Measurements from ENCODE around the gene PHIP.
A peak's percentile ranks its signal among the peaks of the same experiment; 100 is the strongest.
"Not testable (repeated sequence)": the region's sequence is repeated elsewhere in the genome, so short reads cannot be mapped to it uniquely, and the experiment has no call there.

The PHIP gene
- 100 to 287 (median 210) reads per million in 3 experiments for total RNA-seq

DNA sequence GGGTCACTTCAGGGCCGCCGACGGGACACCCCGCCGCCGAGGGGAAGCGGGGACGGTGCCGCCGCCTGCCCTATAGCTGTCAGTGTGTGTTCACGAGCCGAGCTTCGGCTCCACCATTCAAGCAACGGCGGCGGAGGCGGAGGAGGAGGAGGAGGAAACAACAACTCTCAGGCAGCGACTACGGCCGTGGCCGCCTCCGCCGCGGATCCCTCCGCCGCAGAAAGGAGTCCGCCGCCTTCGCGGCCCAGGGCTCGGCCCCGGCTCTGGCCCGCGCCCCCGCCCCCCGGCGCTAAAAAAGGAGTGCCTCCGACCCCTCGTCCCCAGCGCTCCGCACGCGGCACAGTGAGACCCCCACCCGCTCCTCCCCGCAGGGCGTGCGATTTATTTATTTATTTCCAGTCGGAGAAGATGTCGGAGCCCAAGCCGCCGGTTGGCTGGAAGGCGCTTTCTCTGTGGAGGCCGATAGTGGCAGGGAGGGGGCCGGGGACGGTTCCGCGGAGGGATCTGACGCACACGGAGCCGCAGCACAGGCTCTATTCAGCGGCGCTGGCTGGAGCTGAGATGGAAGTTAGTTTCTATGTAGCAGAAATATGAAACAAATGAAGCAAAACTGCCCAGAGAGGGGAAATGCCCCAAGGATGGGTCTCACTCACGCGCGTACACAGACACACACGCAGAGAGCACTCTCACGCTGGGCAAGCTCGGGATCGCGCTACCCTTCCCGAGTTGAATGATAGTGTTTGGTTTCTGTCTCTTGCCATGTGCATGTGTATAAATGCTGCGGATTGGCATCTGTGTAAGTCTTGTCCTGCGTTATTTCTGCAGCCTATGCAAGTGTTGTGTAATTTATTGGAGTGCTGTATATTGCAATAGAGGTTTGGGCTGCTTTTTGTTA is at the start of gene PHIP:
Gene PHIP (minus strand): TSS at position 180 of the 895 bp plus-strand sequence. CDS start 186 bp downstream, outside the sequence.
- peak; percentile 93 for DNase-seq

DNA sequence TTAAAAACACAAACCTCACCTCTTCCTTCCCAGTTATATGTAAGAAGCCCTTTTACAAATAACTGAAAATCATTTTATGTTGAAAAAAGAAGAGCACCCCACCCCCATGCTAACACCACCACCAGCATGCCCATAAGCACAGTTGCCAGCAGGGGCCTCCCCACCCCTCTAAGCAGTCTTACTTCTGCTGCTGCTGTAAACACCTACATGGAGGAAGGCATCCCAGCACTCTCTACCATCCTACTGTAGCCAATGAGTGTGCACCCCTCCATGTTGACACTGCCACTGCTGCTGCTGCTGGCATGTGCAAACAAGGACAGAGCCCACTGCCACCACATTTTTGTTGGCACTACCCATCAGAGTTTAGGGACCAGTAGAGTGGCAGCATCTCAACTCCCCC is 49.6 kb upstream of the PHIP start:
- no peak for DNase-seq

DNA sequence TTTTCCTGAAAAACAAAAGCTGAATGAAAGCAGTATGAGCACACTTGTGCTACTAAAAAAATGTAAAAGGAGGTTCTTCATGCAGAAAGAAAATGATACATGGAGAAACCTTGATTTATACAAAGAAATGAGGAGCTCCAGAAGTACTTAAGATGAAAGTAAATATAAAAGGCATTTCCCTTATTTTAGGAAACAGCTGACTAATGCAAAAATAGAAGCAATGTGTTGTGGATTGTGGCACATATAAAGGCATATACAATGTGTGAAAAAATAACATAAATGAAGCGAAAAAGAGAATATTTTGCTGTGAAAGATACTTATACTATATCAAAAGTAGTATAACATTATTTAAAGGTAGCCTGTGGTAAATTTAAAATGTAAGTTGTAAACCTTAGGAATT is 41.2 kb upstream of the PHIP start:
- no peak for DNase-seq

DNA sequence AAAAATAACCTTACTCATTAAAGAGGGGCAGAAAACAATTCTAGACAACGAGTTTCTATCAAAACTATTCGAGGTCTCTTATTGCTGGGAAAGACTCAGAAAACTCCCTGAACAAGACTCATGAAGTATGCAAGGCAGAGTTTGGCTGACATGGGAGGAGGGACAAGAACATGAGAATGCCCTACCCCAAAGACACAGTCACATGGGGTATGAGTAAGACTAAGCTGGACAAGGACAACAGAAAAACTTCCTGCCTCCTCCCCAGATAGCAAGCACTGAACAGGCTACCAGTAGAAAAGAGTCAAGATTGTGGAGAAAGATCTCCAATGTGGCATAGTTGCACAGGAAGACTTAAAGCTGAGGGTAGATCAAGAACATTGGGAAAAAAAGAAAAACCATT is 39.7 kb upstream of the PHIP start:
- no peak for DNase-seq

DNA sequence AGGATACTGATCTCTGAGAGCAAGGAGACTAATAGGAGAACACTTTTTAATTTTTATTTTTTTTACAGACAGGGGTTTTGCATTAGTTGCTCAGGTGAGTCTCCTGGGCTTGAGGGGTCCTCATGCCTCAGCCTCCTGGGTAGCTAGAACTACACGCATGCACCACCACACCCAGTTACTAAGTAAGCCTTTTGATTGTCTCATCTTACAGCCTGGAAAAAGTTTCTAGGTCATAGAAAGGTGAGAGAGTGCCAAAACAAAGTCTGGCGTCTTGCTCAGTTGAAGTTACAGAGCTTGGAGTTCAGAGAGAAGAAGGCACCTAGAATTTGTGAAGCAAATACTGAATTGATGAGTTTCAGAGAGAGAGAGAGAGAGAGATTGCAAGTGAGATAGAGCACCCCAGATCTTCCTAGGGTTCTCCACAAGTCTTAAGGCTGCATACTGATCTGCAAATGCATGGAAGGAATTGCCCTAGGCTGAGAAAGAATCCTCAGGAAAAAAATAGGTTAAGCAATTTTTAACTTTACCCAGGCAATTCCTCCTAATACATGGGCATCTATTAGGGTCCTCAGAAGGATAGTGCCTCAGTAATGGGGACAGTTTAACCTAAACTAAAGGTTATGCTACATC is 37.6 kb upstream of the PHIP start:
- no peak for DNase-seq

DNA sequence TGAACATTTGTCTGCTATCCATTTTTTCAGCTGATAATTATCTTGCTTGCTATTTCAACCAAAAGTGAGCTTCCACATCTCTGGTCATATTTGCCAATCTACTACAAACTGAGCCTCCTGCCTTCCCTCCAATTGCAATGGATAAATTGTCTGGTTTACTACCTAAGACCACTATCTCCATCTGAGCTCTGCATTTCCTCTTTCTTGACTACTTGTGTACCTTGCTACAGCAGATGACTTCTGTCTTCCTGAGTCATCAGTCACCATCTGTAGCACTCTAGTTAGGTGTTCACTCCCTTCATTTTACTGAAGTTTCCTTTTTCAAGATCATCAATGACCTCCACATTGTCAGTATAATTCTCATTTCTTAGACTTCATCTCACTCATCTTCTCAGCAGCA is 33.5 kb upstream of the PHIP start:
- DNase-seq, result no peak

DNA sequence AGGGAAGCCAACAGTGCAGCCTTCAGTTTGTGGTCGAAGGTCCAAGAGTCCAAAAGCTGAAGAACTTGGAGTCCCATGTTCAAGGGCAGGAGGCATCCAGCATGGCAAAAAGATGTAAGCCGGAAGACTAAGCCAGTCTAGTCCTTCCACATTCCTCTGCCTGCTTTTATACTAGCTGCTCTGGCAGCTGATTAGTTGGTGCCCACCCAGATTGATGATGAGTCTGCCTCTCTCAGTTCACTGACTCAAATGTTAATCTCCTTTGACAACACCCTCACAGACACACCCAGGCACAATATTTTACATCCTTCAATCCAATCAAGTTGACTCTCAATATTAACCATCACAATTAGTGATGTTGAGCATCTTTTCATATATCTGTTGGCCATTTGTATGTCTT is 23.1 kb upstream of the PHIP start:
- DNase-seq, result no peak

DNA sequence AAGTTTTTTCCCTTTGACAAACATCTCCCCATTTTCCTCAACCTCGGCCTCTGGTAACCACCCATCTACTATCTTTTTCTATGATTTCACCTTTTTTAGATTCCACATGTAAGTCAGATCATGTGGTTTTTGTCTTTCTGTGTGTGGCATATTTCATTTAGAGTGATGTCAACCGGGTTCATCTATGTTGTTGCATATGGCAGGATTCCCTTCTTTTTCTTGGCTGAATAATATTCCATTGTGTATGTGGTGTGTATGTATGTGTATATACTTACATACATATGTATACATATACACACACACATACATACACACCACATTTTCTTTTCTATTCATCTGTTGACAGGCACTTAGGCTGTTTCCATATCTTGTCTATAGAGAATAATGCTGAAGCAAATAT is 22.2 kb upstream of the PHIP start:
- no peak for DNase-seq

DNA sequence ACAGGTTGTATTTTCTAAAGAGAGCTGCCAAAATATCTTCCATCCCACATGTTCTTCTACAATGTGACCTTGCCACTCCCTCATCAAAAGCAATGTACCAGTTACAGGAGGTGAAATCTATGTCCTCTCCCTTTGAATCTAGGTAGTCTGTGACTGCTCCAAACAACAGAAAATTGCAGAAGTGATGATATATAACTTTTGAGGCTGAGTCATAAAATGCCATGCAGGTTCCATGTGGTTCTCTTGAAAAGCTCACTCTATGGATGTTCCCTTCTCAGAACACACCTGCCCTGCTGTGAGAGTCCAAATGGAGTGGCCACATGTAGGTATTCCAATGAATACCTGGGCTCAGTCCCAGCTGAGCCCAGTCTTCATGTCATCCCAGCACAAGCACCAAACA is 16.9 kb upstream of the PHIP start:
- no peak for DNase-seq

DNA sequence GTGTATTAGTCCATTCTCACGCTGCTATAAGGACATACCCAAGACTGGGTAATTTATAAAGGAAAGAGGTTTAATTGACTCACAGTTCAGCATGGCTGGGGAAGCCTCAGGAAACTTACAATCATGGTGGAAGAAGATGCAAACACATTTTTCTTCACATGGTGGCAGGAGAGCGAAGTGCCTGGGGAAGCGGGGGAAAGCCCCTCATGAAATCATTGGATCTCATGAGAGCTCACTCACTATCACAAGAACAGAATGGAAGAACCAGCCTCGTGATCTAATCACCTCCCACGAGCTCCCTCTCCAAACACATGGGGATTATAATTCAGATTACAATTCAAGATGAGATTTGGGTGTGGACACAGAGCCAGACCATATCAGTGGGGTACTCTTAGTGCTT is 13.7 kb upstream of the PHIP start:
- not testable (repeated sequence) for DNase-seq

DNA sequence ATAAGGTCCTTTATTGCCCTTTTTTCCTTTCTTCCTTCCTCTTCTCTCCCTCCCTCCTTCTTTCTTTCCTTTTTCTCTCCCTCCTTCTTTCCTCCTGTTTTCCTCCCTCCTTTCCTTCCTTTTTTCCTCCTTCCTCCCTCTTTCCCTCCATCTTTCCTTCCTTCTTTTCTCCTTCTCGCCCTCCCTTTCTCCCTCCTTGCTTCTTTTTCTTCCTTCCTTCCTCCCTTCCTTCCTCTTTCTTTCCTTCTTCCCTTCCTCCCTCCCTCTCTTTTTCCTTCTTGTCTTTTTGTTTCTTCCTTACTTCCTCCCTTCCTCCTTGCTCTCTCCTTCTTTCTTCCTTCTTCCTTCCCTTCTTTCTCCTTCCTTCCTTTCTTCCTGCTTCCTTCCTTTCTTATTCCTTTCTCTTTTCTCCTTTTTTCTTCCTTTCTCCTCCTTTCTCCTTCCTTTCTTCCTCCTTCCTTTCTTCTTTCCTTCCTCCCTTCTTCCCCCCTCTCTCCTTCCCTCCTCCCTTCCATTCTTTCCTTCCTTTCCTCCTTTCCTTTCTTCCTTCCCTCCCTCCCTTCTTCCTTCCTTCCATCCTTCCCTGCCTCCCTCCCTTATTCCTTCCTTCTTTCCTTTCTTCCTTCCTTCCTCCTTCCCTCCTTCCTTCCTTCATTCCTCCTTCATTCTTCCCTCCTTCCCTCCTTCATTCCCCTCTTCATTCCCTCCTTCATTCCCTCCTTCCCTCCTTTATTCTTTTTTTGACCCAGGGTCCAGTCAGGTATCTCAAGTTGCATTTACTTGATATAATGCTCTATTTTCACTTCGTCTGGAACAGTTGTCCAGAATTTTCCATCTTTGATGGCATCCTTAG is 11.7 kb upstream of the PHIP start:
- no peak for DNase-seq

DNA sequence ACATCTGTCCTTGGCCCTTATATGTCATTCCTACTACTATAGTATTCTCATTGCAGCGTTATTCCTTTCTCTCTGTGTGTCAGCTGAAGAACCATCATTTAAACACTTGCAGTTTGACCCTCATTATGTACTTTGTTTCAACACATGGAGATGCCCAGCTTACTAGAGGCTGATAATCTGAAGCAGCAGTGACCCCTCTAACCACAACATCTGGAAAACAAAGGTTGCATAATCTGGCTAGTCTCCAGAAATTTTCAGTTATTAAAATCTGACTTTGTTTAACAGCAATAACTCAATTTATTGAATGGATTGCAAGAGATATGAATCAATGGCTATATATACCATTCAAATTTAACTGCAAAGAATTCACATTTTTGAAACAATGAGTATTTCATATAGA is 6.6 kb upstream of the PHIP start:
- no peak for DNase-seq

DNA sequence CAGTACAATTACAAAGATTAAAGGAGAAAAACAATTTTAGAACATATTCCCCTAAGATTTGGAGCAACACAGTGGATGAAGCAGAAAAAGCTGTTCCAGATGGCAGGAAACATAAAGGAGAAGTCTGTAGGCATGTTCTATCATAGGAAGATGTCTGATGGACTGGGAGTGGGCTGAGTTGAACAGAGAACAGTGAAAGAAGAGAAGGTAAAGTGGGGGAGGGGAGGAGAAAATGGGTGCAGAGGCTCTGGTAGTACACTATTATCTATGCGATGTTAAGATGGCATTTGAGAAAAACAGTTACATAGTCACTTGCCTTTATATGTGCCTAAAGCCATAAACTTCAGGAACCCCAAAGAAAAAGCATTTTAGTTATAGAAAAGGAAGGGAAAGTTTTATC is 4.2 kb upstream of the PHIP start:
- DNase-seq, result no peak

DNA sequence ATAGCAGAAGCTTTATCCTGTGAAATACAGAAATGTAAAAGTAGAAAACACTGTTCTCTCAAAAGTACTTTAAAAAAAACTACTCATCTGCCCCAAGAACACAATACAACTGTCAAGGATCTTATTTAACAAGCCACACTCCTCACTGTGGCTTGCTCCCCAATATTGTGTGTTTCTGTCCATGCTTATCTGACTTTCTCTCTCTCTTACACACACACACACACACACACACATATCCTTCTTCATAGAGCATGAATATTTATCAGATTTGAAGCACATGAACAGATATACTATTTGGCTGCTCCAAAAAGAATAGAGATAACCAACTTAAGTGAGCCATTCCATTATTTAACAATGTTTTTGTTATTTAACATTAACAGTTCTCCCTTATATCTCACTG is 3.6 kb upstream of the PHIP start:
- DNase-seq, result no peak

DNA sequence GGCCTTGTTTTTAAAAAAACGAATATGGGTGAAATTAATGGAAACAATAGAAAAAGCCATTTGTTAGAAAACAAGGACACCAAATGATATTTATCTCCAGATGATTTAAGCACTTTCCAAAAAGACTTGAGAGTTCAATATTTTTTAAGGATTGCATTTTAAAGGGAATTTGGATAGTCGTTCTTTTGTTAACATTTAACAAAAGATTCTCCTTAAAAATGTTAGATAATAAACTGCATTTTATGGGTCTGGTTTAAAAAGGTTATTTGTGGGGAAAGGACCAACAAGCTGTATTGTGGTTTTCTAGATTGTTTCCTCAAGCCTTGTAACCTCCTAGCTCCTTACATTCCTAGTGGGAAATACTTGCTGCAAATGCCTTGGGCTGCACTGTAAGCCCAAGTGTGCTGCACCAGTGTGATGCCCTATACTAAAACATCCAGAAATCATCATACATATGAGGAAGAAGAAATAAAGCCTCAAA is 1.5 kb upstream of the PHIP start:
- no peak for DNase-seq

DNA sequence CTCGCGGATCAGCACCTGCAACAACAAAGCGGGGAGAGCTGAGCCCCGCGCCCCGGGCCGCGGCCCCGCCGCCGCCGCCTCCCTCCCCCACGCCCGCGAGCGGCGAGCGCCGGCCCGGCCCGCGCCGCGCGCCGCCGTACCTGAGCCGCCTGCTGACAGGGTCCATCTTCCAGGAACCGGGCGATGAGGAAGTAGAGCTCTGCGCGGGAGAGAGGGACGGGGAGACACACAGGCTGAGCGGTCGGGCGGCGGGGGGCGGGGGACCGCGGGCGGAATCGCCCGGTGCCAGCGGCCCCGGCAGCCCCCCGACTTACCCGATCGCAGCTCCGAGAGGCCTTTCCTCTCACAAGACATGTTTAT is 359 bp downstream of the PHIP start:
- DNase-seq, result no peak

DNA sequence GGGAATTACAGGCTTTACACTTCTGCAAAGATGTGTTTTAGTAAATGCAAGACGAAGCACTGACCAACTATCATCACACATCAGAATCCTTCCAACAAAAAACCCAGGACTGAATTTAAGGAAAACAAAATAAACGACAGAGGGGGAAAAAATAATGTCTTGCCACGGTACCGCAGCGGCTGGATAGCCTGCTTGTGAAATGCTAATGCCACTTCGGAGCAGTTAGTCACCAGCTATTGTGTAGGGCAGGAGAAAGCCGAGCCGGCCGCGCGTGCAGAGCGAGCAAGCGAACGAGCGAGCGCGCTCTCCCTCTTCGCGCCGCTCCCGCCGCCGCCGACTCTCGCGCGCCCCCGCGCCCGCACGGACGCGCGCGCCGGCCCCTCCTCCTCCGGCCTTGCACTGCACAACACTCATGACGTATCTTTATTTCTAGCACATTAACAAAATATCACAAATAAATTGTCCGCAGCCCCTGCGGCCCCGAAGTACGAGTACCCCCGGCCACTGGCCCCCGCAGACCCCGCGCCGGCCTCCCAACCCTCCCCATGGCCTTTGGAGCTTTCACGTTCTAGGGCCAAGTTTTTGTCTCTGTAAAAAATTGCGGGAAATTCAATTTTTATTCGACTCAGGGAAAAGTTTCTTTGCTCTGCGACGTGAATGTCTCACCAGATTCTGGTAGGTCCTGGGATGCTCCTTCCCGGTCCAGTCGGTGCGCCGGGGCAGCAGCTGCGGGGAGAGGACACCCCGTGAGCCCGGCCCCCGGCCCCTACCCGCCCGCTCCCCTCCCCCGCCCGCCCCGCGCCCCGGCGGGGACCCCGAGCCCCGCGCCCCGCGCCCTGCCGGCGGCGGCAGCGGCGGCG is 1.0 kb downstream of the PHIP start:
- DNase-seq, result peak; percentile 89

DNA sequence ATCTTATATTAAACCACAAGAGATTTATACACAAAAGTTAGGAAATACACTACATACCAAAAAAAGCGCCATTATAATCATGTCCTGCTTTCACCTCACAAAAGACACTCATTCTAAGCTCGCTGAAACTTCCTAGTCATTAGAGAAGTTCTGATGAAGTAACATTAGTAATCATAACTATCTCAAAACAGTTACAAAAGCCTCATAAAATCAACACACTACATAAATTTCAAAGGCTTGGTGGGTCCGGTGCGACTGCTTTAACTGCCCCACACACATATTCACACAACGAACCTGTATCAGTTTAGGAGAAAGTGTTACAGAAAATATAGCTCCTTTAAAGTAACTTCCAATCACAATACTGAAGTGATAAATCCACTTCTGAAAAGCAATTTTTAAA is 1.9 kb downstream of the PHIP start:
- peak; percentile 4 for DNase-seq

DNA sequence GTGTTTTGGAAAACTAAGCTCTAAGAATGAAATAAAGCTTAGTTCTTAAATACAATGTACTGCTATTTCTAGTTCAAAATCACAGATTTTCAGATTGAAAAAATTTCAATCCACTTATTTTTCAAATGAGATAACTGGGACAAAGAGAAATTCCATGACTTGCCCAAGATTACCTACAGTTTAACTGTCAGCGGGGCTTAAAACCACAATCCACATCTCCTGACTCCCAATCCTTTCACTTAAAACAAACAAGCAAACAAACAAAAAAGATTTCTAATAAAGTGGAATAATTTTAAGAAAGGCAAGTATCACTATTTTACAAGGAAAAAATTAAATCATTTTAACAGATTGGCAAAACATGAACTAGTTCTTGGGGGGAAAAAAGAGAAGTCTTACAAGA is 4.2 kb downstream of the PHIP start:
- no peak for DNase-seq

DNA sequence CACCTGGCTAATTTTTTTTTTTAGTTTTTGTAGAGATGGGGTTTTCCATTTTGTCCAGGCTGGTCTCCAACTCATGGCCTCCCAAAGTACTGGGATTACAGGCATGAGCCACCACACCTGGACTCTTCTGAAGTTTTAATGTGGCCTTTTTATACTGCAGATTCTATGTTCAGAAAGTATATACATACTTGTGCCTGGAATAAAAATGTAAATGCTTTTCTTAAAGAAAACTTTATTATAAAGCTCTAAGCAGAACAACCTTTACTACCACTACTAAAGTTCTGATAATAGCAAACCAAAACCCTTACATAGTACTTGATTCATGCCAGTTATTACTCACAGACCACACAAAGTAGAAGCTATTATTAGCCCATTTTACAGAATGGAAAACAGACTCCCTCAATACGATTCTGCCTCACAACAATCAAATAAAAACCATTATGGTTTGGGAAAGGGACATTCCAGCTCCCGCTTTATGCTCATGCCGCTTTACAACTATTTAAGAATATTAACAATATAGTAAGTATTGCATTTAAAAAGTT is 5.3 kb downstream of the PHIP start:
- no peak for DNase-seq

DNA sequence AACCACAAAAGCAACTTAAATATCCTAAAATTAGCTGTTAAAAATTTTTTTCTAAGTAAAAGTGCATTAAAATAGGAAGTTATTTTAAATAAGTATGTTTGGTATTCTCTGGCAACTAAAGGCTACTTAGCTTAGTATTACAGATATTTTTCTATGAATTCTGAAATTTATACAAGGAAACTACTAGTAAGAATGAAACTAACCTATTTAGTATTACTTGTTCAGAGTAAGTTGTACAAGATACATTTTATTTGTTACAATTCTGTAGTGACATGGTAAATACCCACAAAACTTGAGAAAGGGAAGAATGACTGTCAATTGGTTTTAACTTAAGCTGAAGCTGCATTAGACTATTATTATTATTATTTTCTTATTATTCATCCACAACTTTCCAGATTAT is 6.5 kb downstream of the PHIP start:
- no peak for DNase-seq

DNA sequence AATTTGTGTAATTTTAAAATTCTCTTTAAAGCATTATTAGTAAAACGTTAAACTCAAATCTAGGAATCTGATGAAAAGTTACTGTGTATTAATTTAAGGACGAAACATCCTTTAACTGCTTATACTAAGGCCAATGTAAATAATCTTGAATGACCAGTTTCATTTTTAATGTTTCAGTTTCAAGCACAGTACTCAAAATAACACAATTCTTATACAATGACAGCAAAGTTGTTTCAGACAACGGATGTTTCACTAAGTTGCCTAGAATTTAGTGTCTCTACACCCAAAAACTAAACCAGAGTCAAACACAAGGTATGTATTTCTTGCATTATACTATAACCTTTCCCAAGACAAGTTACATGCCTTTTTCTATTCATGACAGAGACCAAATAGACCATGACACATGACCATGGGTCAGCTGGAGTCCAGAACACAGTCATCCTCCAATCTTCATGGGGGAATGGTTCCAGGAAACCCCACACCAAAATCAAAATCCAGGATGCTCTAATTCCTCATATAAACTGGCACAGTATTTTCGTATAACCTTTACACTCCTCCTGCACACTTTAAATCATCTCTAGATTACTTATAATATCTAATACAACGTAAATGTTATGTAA is 7.7 kb downstream of the PHIP start:
- no peak for DNase-seq

Measured in central memory CD4-positive, alpha-beta T cell (primary cell).